Upper lobe of left lung (tissue), 6 donors: ENCODE data around the gene CGRRF1. TPM values are rescaled to one million over a fixed set of nuclear protein-coding genes. Genes with fewer than 3 reads are reported as not detected.

ENCODE experiments used
- ATAC-seq, 2 donors: fragments of 200-7000 bp; cut with Tn5 transposase; one replicate each; pipeline ENCODE4 v1.9.1; 2022; ENCODE audit warnings: mild to moderate bottlenecking in 2 of 2, moderate library complexity in 2 of 2; ENCODE audit not compliant: low FRiP score in 2 of 2
- DNase-seq, 2 donors: peaks; one replicate each; pipeline ENCODE4 v3.0.0-alpha.2; 2019 to 2020
- H3K27ac ChIP-seq, 4 donors: fragments of 200-600 bp; sonication (generic); one replicate each; pipeline ENCODE4 v1.5.1; 2016 to 2019
- H3K27me3 ChIP-seq, 4 donors: fragments of 200-600 bp; sonication (generic); one replicate each; pipeline ENCODE4 v1.5.1; 2017 to 2019
- H3K36me3 ChIP-seq, 4 donors: fragments of 200-600 bp; sonication (generic); one replicate each; pipeline ENCODE4 v1.5.1; 2016 to 2019
- H3K4me1 ChIP-seq, 4 donors: fragments of 200-600 bp; sonication (generic); one replicate each; pipeline ENCODE4 v1.5.1; 2018 to 2019
- H3K4me3 ChIP-seq, 4 donors: fragments of 200-600 bp; sonication (generic); one replicate each; pipeline ENCODE4 v1.5.1; 2017 to 2019; ENCODE audit warnings: mild to moderate bottlenecking in 2 of 4, moderate library complexity in 1 of 4
- H3K9me3 ChIP-seq, 4 donors: fragments of 200-600 bp; sonication (generic); one replicate each; pipeline ENCODE4 v1.5.1; 2018 to 2019
- CTCF ChIP-seq, 6 experiments: fragments of 450-650 bp in 4 of 6; fragments of 200-600 bp in 2 of 6; sonication (generic) in 2 of 6; IDR thresholded peaks; one replicate each; pipeline ENCODE4 v1.5.1; 2016 to 2019; ENCODE audit warnings: antibody characterized with exemption in 6 of 6
- EP300 ChIP-seq, 4 donors: sonication (generic); formaldehyde crosslinking; IDR thresholded peaks; one replicate each; pipeline ENCODE4 v1.5.1; 2017; ENCODE audit warnings: antibody characterized with exemption in 4 of 4, control low read depth in 2 of 4
- POLR2A ChIP-seq, 4 donors: fragments of 450-650 bp; IDR thresholded peaks; one replicate each; pipeline ENCODE4 v1.5.1; 2016 to 2017; ENCODE audit warnings: antibody characterized with exemption in 4 of 4, mild to moderate bottlenecking in 2 of 4
- POLR2AphosphoS5 ChIP-seq, 2 donors: sonication (generic); formaldehyde crosslinking; IDR thresholded peaks; one replicate each; pipeline ENCODE4 v1.5.1; 2017; ENCODE audit warnings: antibody characterized with exemption in 2 of 2
- WGBS, 2 donors: methylation state at CpG; one replicate each; pipeline ENCODE4 v1.1.5; 2017 to 2018; 5-methylcytosine and 5-hydroxymethylcytosine counted together
- total RNA-seq, 6 donors: library from RNA; depleted of rRNA in 4 of 6; stranded (reverse); fragments of >200 nt in 4 of 6; gene quantifications; one replicate each; pipeline versions ENCODE4 v1.1.0 to v1.2.1, GENCODE V29; 2016 to 2021
- donor health status: DM: no; HTN: no; CAD: no; lungs with moderate emphysema.
- donor health status: DM: no; HTN: yes; CAD: no; lungs with severe emphysema.

The CGRRF1 gene
- total RNA-seq, 6 donors from 2014 or later, result 2.1 to 24.0 (median 16.7) TPM

DNA sequence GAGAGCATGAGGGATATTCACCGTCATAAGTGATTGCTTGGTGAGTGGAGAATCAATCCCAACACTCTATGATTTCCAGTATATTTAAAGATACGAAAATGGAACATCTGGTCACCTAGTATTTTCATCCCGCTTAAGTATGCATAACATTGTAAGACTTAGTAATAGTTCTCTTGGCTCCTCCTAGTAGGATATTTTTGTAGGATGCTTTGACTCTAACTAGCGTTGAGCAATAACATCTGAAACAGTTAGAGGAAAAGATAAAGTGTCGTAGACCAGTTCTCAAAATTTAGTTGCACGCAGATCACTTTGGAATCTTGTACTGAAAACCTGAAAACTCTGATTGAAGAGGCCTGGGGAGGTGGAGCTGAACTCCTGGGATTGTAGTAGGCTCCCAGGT, 64.8 kb downstream of the CGRRF1 start:
- no peak for TF ChIP-seq POLR2A (IDR thresholded peaks at IDR 0.05)
- no peak for TF ChIP-seq EP300 (IDR thresholded peaks at IDR 0.05)
- no peak for TF ChIP-seq POLR2AphosphoS5 (IDR thresholded peaks at IDR 0.05)
- TF ChIP-seq CTCF (IDR thresholded peaks at IDR 0.05), result no peak
- ATAC-seq (no peak), DNase-seq (no peak)
- Histone ChIP-seq H3K36me3 (no peaks in the 10 kb centered on the region), H3K27me3 (no peaks in the 10 kb centered on the region), H3K27ac (no peak overlapping the region), H3K4me1 (peaks cover 0 to 5% (median 4%) of the 10 kb centered on the region in 4 donors), H3K9me3 (peaks cover 0 to 10% (median 5%) of the 10 kb centered on the region in 4 donors), H3K4me3 (no peak overlapping the region)
- WGBS, 2 donors, result 95 to 97% methylated on average over 6 of the region's 6 CpGs

GRCh38 chr14:54577494-54577893, 67.8 kb downstream of the CGRRF1 start:
- Histone ChIP-seq H3K9me3 (peaks cover 0 to 6% (median 2%) of the 10 kb centered on the region in 4 donors), H3K4me3 (no peak overlapping the region), H3K36me3 (no peaks in the 10 kb centered on the region), H3K27me3 (no peaks in the 10 kb centered on the region), H3K27ac (no peak overlapping the region), H3K4me1 (peaks cover 0 to 3% (median 0%) of the 10 kb centered on the region in 4 donors)
- ATAC-seq, result no peak
- DNase-seq, result no peak
- WGBS, 2 donors, result 84 to 96% methylated on average over 6 of the region's 6 CpGs
- TF ChIP-seq EP300 (IDR thresholded peaks at IDR 0.05), result no peak
- TF ChIP-seq POLR2A (IDR thresholded peaks at IDR 0.05), result no peak

DNA sequence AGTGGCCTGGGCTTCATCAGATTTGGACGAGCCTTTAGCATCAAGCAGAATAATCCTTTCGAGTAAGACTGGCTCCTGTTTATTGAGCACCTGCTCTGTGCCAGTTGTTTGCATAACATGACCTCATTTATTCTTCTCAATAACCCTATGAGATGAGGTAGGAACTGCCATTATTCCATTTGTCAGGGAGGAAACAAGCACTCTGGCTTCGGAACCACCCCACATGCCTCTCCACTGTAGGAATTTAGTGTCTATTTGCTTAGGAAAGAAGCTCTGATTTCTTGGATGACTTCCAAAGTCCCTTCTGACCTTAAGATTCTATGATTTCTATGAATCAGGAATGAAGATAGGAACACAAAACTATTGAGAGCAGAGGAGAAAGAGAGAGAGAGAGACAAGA, 68.3 kb downstream of the CGRRF1 start:
- TF ChIP-seq EP300 (IDR thresholded peaks at IDR 0.05) (no peak), POLR2A (IDR thresholded peaks at IDR 0.05) (no peak), POLR2AphosphoS5 (IDR thresholded peaks at IDR 0.05) (no peak)
- Histone ChIP-seq H3K36me3 (no peaks in the 10 kb centered on the region), H3K27ac (no peak overlapping the region), H3K4me3 (no peak overlapping the region), H3K9me3 (peaks cover 0 to 2% (median 0%) of the 10 kb centered on the region in 4 donors), H3K27me3 (no peaks in the 10 kb centered on the region), H3K4me1 (peaks cover 0 to 3% (median 0%) of the 10 kb centered on the region in 4 donors)
- no peak for ATAC-seq
- no peak for DNase-seq
- 67 to 81% methylated on average over 3 of the region's 3 CpGs for WGBS, 2 donors

GRCh38 chr14:54579621-54580020, 69.9 kb downstream of the CGRRF1 start:
- TF ChIP-seq CTCF (IDR thresholded peaks at IDR 0.05) (no peak), POLR2AphosphoS5 (IDR thresholded peaks at IDR 0.05) (no peak), POLR2A (IDR thresholded peaks at IDR 0.05) (no peak), EP300 (IDR thresholded peaks at IDR 0.05) (no peak)
- no peak overlapping the region for H3K27ac ChIP-seq
- H3K4me3 ChIP-seq, result no peak overlapping the region
- no peaks in the 10 kb centered on the region for H3K36me3 ChIP-seq
- peaks cover 0 to 3% (median 0%) of the 10 kb centered on the region in 4 donors for H3K4me1 ChIP-seq
- 19 to 24% methylated on average over 1 of the region's 1 CpG for WGBS, 2 donors
- no peaks in the 10 kb centered on the region for H3K9me3 ChIP-seq
- ATAC-seq (peak in 1 of 2 donors; percentile 66), DNase-seq (no peak)
- H3K27me3 ChIP-seq, result no peaks in the 10 kb centered on the region

- DNase-seq (no peak), ATAC-seq (no peak)
- Histone ChIP-seq H3K27ac (no peak overlapping the region), H3K27me3 (no peaks in the 10 kb centered on the region), H3K4me3 (no peak overlapping the region), H3K36me3 (no peaks in the 10 kb centered on the region), H3K9me3 (no peaks in the 10 kb centered on the region), H3K4me1 (peaks cover 0 to 3% (median 0%) of the 10 kb centered on the region in 4 donors)
- TF ChIP-seq CTCF (IDR thresholded peaks at IDR 0.05) (no peak), POLR2A (IDR thresholded peaks at IDR 0.05) (no peak), POLR2AphosphoS5 (IDR thresholded peaks at IDR 0.05) (no peak), EP300 (IDR thresholded peaks at IDR 0.05) (no peak)
- 96 to 98% methylated on average over 3 of the region's 3 CpGs for WGBS, 2 donors
Measured at GRCh38 chr14:54580933-54581332, 71.2 kb downstream of the CGRRF1 start.

GRCh38 chr14:54582334-54582733, 72.6 kb downstream of the CGRRF1 start:
- TF ChIP-seq POLR2A (IDR thresholded peaks at IDR 0.05), result no peak
- no peak for TF ChIP-seq CTCF (IDR thresholded peaks at IDR 0.05)
- no peak for TF ChIP-seq POLR2AphosphoS5 (IDR thresholded peaks at IDR 0.05)
- TF ChIP-seq EP300 (IDR thresholded peaks at IDR 0.05), result no peak

More at GRCh38 chr14:54582334-54582733, 72.6 kb downstream of the CGRRF1 start:
- DNase-seq (no peak), ATAC-seq (no peak)
- WGBS, 2 donors, result 92 to 99% methylated on average over 7 of the region's 7 CpGs
- Histone ChIP-seq H3K27me3 (no peaks in the 10 kb centered on the region), H3K4me1 (peaks cover 0 to 3% (median 0%) of the 10 kb centered on the region in 4 donors), H3K36me3 (no peaks in the 10 kb centered on the region), H3K27ac (no peak overlapping the region), H3K9me3 (no peaks in the 10 kb centered on the region), H3K4me3 (no peak overlapping the region)
